ENCODE data around the gene EIF3J.
"Not testable (repeated sequence)": the region's sequence is repeated elsewhere in the genome, so short reads cannot be mapped to it uniquely, and the experiment has no call there.

Gene EIF3J, protein sequence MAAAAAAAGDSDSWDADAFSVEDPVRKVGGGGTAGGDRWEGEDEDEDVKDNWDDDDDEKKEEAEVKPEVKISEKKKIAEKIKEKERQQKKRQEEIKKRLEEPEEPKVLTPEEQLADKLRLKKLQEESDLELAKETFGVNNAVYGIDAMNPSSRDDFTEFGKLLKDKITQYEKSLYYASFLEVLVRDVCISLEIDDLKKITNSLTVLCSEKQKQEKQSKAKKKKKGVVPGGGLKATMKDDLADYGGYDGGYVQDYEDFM

DNA sequence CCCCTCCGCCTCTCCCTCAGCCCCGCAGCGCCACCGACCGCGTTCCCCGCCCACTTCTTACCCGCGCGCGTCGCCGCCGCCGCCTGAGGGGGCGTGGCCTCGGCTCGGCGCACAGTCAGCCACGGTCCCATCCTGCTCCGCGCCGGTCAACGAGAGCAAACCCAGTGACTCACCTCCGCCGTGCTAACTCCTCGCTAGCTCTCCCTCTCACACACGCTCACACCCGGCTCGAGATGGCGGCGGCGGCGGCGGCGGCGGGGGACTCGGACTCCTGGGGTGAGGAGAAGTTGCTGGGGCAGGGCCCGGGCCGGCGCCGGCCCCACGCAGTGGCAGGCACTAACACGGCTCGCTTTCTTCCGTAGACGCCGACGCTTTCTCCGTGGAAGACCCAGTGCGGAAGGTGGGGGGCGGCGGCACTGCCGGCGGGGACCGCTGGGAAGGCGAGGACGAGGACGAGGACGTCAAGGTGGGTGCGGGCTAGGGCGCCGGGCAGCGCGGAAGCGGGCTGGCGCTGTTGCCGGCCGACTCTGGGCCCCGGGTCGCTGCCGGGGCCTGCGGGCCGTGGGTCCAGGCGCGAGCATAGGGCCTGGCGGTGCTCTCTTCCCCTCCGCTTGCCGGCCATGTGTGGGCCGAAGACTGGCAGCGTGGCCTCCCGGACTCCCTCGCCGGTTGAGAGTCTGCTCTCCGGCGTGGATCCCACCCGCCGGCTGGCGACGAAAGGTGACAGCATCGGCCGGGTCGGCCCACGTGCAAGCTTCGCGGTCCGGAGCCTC is at the start of gene EIF3J:
TSS of gene EIF3J (plus strand) at position 186 of the 773 bp plus-strand sequence. CDS start at position 234, 48 bp downstream.
- peak; percentile 95 for DNase-seq

DNA sequence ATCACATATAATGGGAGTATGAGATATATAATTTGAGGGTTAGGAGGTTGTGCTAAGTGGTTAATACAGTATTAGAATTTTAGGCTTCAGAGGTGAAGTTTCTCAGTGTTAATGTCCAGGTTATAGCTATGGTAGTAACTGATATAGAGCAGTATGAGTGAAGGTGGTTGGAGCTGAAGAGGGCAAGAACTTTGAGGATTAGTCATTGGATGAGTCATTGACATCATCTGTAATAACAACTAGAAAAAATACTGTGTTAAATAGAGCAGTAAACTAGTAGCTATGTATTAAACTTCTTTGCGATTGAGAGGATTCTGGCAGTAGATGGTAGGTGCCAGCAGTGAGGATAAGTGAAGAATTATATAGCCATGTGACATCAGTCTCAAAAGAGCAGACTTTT is 47.5 kb upstream of the EIF3J start:
- DNase-seq: no peak

- DNase-seq: no peak
These were observed 46.3 kb upstream of the EIF3J start for GRCh38 chr15:44490622-44491021.

GRCh38 chr15:44492040-44492439 is 44.9 kb upstream of the EIF3J start:
- no peak for DNase-seq

- DNase-seq: no peak
These were observed 44.3 kb upstream of the EIF3J start for GRCh38 chr15:44492672-44493071.

GRCh38 chr15:44495562-44495961 is 41.4 kb upstream of the EIF3J start:
- DNase-seq: no peak

GRCh38 chr15:44500555-44500954 is 36.4 kb upstream of the EIF3J start:
- DNase-seq: no peak

DNA sequence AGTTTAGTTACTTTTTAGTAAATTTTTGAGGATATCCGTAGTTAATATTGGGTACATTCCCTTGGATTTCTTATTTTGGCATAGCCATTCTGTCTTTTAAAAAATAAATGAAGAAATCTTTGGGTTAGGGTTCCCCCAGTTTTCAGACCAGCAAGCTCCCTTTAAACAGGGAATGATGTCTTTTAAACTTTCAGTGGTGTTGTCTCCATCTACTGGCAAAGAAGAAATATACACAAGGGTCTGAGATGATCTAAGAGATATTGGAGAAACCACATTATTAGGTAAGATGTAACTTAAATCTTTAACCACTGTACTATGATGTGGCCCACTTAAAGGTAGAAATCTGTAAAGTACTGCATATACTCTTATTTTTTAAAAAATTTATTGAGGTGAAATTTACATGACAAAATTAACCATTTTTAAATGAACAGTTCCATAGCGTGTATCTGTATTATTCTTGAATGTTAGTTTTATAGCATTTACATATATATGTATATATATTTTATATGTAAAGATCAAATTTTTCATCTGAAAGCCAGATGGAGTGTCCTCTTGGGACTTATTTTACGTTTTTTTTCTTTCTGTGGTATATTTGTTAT is 35.1 kb upstream of the EIF3J start:
- peak; percentile 5 for DNase-seq

DNA sequence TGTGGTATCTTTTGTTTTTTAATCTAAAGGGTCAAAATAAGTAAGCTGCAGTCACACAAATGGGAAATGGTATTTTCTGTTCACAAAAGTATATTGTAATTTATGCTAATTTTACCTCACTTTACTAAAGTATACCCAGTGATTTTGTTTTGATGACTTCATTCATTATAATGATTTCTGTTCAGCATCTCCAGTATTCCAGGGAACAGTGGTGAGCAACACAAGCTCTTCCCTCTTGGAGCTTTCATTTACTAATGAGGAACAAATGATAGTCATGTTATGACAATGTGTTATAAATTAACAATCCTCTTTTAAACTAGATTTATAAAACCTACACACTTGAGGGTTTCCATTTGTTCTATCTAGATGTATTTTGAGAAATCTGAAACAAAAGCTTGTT is 20.5 kb upstream of the EIF3J start:
- DNase-seq: no peak

GRCh38 chr15:44519537-44519936 is 17.4 kb upstream of the EIF3J start:
- no peak for DNase-seq

GRCh38 chr15:44525018-44525417 is 11.9 kb upstream of the EIF3J start:
- no peak for DNase-seq

DNA sequence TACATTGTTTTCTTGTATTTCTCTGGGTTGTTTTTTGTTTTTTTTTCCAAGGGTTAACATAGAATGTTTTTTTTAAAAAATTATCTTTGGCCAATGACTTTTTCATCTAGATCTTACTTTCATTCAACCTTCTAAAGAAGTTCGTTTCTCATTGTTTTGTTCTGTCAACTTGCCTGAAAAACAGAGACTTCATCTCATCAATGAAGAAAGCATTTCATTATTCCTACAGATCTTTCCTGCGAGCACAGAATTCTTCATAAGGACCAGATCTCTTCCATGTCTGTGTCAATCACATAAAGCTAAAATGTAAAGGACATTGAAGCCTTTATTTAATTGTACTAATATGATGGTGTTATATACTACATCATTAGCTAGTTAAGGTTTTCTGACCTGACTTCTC is 9.7 kb upstream of the EIF3J start:
- DNase-seq: no peak

GRCh38 chr15:44529864-44530604 is 6.9 kb upstream of the EIF3J start:
- no peak for DNase-seq

GRCh38 chr15:44530653-44531052 is 6.3 kb upstream of the EIF3J start:
- no peak for DNase-seq

DNA sequence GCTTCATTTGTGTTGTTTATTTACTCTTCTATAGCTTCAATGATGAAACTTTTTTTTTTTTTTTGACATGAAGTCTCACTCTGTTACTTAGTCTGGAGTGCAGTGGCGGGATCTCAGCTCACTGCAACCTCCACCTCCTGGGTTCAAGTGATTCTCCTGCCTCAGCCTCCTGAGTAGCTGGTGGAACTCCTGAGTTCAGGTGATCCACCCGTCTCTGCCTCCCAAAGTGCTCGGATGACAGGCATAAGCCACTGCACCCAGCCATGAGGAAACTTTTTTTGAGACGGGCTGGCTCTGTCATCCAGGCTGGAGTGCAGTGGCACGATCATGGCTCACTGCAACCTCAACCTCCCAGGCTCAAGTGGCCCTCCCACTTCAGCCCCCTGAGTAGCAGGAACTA is 4.7 kb upstream of the EIF3J start:
- DNase-seq: not testable (repeated sequence)

DNA sequence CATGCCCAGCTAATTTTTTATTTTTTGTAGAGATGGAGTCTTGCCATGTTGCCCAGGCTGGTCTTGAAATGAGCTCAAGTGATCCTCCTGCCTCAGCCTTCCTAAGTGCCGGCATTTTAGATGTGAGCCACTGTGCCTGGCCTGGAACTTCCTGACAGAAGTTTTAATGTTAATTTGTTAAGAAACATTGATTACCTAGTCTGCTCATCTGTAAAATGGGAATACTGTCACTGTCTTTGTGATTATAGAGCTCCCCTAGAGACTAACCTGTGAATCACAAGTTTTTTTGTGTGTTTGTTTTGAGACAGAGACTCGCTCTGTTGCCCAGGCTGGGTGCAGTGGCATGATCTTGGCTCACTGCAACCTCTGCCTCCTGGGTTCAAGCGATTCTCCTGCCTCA is 4.3 kb upstream of the EIF3J start:
- DNase-seq: no peak

DNA sequence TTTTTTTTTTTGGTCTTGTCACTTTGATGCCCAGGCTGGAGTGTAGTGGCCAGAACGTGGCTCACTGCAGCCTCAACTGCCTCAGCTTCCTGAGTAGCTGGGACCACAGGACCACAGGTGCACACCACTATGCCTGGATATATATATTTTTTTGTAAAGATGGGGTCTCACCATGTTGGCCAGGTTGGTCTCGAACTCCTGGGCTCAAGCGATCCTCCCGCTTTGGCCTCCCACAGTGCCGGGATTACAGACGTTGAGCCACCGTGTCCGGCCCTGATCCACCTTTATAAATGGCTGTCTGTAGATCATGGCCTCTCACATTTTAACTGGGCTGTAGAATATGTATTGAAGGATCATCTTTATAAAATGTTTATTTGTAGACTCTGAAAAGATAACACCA is 1.9 kb upstream of the EIF3J start:
- DNase-seq: no peak

GRCh38 chr15:44535523-44536301 is 1.2 kb upstream of the EIF3J start:
- peak; percentile 31 for DNase-seq

DNA sequence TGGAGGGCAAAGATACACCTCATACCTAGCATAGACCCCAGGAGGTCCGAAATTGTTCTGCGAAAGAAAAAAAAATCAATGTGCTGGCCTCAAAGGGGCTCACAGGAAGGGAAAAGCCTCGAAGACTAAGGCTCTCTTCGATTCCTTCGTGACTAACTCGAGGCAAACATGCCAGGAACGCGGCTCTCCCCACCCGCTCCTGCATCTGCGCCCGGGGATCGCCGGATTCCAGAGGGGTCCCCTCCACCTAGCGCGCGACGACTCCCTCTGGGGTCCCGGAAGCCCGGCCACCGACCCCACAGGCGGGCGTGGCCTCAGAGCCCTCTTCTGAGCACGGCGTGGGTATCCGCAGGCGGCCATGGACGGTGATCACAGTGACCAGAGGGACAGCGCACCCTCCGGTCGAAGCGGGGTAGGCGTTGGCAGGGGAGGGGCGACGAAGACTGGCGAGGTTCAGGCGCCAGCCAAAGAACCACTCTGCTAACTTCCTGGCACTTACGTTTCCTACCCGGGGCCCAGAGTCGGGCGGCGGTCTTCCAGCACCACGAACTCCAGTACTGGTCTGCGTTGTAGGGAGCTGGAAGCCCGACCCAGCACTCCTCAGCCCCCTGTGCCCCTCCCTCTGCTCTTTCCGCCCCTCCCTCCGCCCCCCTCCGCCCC is 515 bp upstream of the EIF3J start:
- DNase-seq: peak; percentile 95

GRCh38 chr15:44537735-44538240 is 841 bp downstream of the EIF3J start:
- DNase-seq: no peak

GRCh38 chr15:44541282-44541958 is 4.5 kb downstream of the EIF3J start:
- no peak for DNase-seq

Measured in COR-L47 (cell line).